ENCODE data around the gene GPHN. TPM values are rescaled to one million over a fixed set of nuclear protein-coding genes. Genes with fewer than 3 reads are reported as not detected.

GPHN gene
- total and polyA plus RNA-seq, 10 of the 15 experiments (the other 5 are each of a cell fraction or from before 2014, with no cell fraction given) = 22.3 to 48.8 (median 33.1) TPM

GRCh38 chr14:66680216-66680615, 172.3 kb downstream of the GPHN start:
- FAIRE-seq = no peak
- TF ChIP-seq SRF (IDR thresholded peaks at IDR 0.05; ENCODE audit: low read depth in 2 of 2, low read length in 2 of 2) (no peak), CBFB (IDR thresholded peaks at IDR 0.05; ENCODE audit: low read depth) (no peak), USF2 (IDR thresholded peaks at IDR 0.05; ENCODE audit: borderline replicate concordance, low read depth, low read length) (no peak), E2F8 (IDR thresholded peaks at IDR 0.05; ENCODE audit: low read depth, partially characterized antibody) (no peak), PKNOX1 (IDR thresholded peaks at IDR 0.05) (no peak), TAF1 (IDR thresholded peaks at IDR 0.05; ENCODE audit: borderline replicate concordance, low read depth, low read length) (no peak), HDAC2 (IDR thresholded peaks at IDR 0.05) (no peak), POLR2AphosphoS5 (IDR thresholded peaks at IDR 0.05; ENCODE audit: low read length) (no peak), ETV6 (conservative IDR thresholded peaks at IDR 0.05 in 1 of 2, IDR thresholded peaks at IDR 0.05 in 1 of 2; ENCODE audit: borderline replicate concordance in 1 of 2, low read depth in 1 of 2) (no peak), WRNIP1 (IDR thresholded peaks at IDR 0.05; ENCODE audit: borderline replicate concordance, low read depth, low read length) (no peak), MTA3 (IDR thresholded peaks at IDR 0.05; ENCODE audit: borderline replicate concordance, low read length) (no peak), SIN3A (IDR thresholded peaks at IDR 0.05; ENCODE audit: low read depth, low read length) (no peak), POLR2A (IDR thresholded peaks at IDR 0.05; ENCODE audit: low read depth, low read length) (no peak), MTA2 (IDR thresholded peaks at IDR 0.05; ENCODE audit: low read depth) (no peak), IRF4 (IDR thresholded peaks at IDR 0.05; ENCODE audit: low read depth, low read length) (no peak), EP300 (IDR thresholded peaks at IDR 0.05; ENCODE audit: borderline replicate concordance in 1 of 2, control insufficient read depth in 1 of 2, low read depth in 2 of 2, low read length in 2 of 2) (no peak)

More at GRCh38 chr14:66680216-66680615, 172.3 kb downstream of the GPHN start:
- RAD21 ChIA-PET (ENCODE audit: unreplicated experiment) = no interaction called here
- BruUV-seq (replicated peaks) = no TSS peak
- SMC1A ChIA-PET (ENCODE audit: uncharacterized antibody, unreplicated experiment) = interaction anchor here (0.9 kb wide), 1 partner anchor 19 kb away, joined by 3 read pairs; no protein-coding TSS in a partner anchor
- H3K4me2 ChIP-seq (ENCODE audit: control insufficient read depth, insufficient read depth) = no peak overlapping the region
- in situ Hi-C loops (cut with MboI) = no loop called here
- CTCF ChIA-PET = no interaction called here
- H3K79me2 ChIP-seq (ENCODE audit: control insufficient read depth, insufficient read depth, low read length) = peaks cover 14% of the 10 kb centered on the region
- DNase-seq (ENCODE audit: low read depth, low spot score) (no peak), ATAC-seq (no peak)
- peaks cover 16% of the 10 kb centered on the region for H3K9me3 ChIP-seq (replicated peaks; ENCODE audit: control insufficient read depth, insufficient read depth, low read length)
- H3K36me3 ChIP-seq (ENCODE audit: control insufficient read depth in 2 of 2, insufficient read depth in 2 of 2, low read length in 1 of 2) = no peaks in the 10 kb centered on the region; a peak in 1 of 4 replicates
- POLR2A ChIA-PET = no interaction called here
- H4K20me1 ChIP-seq (ENCODE audit: control insufficient read depth, insufficient read depth) = no peaks in the 10 kb centered on the region
- no peak overlapping the region for H3K9ac ChIP-seq (ENCODE audit: control insufficient read depth, insufficient read depth, low read length)
- H3K4me3 ChIP-seq = no peak overlapping the region
- H2AFZ ChIP-seq (ENCODE audit: control insufficient read depth, low read depth, low read length) = no peak overlapping the region
- no peaks in the 10 kb centered on the region for H3K4me1 ChIP-seq (ENCODE audit: control insufficient read depth, insufficient read depth, low read length)
- no peaks in the 10 kb centered on the region for H3K27me3 ChIP-seq (replicated peaks in 1 of 2; ENCODE audit: control insufficient read depth in 2 of 2, insufficient read depth in 2 of 2, low read length in 1 of 2)
- H3K27ac ChIP-seq (ENCODE audit: control insufficient read depth, insufficient read depth) = no peak overlapping the region
- intact Hi-C loops (cut with micrococcal nuclease; ENCODE audit: unreplicated experiment) = no loop called here
